NCI-H2227 (cell line): Measurements from ENCODE around the gene NUBPL.
"Not testable (repeated sequence)": the region's sequence is repeated elsewhere in the genome, so short reads cannot be mapped to it uniquely, and the experiment has no call there.

Experiments used
- DNase-seq: peaks from one replicate; lab custom pipeline; 2025; ENCODE audit not compliant: unreplicated experiment; lab: John Stamatoyannopoulos, UW

Gene NUBPL

DNA sequence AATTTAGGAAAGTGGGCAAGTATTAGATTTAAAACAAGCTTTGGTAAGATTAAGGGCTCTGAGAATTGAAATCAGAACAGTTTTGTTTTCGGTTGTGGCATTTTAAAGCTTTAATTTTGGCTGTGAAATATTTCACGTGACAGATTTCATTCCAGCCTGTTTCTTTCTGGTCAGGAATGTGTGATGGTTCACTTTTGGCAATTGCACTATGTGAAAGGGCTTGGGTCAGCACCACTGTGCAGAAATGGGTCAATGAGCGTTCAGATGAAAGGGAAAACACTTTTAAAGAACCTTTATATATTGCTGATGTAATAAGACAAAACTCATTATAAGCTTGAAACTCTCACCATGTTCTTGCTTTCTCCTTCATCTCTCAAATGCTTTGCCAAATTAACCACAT, 17.1 kb downstream of the NUBPL start:
- no peak for DNase-seq

DNA sequence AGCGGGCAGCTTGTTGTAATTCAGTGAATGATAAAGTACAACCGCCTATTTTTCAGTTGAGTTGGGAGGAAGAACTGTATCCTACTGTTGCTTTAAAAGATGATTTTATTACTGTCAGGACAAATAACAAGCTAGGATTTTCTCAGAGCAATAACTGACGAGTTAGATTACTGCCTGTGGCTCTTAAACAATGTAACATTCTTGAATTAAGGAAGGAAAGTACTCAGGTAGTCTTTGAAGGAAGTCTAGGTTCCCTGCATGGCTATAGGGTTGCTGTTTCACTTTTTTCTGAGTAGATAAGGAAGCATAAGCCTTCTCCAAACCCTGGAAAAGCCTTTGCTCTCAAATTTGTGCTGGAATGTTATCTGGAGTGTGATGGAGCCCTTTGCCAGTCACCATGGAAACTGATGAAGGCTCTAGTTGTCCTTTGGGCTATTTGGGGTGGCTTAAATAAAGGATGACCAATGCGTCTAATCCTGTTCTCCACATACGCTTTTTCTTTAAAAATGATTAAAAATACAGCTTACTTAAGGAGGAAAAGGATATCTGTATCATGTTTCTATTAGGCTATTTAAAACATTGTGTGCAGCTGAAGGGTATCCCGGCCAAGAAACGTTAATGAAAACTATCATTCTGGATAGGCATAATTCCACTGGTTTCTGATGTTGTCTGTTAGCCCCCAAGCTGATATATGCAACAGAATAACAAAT, 17.7 kb downstream of the NUBPL start:
- DNase-seq, result no peak

DNA sequence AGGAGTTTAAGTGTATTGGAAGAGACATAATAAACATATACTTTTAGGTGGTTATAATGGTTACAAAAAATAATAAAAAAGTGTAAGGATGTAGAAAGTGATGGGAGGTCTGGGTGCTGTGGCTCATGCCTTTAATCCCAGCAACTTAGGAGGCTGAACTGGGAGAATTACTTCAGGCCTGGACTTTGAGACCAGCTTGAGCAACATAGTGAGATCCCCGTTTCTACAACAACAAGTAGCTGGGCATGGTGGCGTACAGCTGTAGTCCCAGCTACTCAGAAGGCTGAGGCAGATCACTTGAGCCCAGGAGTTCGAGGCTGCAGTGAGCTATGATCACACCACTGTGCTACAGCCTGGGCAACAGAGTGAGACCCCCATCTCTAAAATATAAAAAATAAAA, 19.0 kb downstream of the NUBPL start:
- no peak for DNase-seq

DNA sequence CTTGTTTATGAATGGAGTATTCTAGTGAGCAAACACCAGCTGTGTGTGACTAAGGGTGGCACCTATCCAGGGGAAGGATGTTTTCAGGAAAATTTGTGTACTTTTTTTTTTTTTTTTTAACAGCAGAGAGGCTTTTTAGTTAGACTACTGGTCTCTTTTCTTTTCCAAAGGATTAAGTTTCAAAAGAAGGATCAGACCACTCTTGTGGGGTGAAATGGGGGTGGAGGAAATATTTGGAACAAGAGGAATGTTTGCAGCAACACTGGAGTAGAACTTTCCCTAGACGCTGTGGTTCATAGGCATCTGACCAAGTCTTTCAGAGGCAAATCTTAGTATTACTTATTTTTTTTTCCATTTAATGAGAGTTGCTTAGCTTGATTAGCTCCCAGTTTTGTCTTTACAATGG, 21.1 kb downstream of the NUBPL start:
- no peak for DNase-seq

DNA sequence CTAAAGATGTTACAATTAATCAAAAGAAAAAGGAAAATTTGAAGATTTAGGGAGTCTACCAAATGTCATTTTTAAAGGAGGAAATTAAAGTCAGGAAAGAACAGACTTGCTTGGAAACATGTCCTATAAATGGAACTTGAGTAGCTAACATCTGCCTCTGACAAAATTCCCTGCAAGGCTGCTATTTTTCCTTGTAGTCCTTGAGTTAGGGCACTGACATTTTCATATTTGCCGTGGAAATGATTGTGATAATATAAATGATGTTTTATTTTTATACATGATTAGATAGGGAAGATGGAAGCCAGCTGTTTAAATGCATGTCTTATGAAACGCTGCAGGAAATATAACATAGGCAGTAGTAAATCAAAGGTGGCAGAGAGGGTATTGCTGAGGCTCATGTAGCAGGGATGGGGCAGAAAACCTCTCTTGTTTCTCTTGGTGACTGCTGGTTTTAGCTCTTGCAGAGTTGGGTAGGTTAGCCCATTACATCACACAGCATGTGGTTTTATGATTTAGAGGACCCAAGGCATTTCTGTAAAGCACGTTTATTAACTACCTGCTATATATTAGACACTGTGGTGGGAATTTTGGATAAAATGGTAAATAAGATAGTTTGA, 21.7 kb downstream of the NUBPL start:
- DNase-seq, result no peak

DNA sequence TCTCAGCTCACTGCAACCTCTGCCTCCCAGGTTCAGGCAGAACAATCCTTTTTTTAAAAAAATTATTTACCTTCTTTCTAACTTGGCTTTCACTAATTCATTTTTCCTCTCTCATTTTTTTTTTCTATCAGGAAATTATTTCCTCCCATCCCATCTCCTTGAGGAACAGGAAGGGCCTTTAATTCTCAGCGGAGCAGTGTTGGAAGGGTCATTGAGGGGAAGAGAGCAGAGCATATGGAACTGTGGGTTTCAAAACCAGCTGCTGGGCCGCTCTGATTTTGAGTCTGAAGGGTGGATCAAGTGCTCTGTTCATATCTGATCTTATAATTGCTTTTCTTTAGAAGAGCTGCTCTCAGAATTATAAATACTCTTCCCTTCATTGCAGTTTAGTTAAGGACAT, 29.0 kb downstream of the NUBPL start:
- DNase-seq, result no peak

DNA sequence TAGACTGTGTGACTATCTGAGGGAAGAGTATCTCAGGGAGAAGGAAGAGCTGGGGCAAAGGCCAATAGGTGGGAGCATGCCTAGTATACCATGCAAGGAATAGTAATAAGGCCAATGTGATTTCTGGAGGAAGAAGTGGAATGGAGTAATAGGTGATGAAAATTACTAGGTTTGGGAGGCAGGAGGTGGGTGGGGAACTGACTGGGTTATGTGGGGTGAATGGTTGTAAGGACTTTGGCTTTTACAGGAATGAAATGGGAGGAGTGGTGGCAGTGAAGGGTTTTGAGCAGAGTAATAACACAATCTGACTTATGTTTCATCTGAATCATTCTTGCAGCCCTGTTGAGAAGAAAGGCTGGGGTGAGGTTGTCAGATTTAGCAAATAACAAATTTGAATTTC, 30.9 kb downstream of the NUBPL start:
- DNase-seq, result no peak

GRCh38 chr14:31592631-31593030, 31.4 kb downstream of the NUBPL start:
- no peak for DNase-seq

DNA sequence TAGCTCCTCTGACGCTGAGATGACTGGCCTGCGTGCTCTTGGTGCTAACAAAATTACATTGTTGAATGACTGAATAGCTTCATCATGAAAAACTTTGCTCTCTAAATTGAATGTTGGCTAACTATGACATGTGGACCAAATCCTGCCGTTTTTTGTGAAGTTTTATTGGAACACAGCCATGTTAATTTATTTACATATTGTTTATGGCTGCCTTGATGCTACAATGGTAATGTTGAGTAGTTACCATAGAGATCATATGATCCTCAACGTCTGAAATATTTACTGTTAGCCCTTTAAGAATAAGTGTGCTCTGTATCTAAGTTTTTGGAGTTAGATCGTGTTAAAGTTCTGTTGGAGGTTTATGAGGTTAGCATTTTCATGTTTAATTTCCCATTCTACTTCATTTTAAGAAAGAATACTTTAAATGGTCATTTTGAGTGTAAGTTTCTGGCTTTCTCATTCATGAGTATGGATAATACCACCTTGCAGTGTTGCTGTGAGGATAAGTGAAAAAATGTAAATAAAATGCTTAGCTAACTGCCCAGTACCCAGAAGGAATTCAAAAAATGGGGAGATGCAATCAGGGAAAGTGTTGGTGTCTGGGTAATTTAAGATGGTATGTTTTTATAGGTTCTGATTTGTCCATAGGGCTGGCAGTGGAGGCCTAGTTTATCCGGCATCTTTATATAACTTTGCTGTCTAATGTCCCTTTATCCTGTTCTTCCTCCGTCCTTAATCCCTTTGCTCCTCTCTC, 35.3 kb downstream of the NUBPL start:
- DNase-seq, result no peak

- DNase-seq, result no peak
Measured at GRCh38 chr14:31605702-31606101, 44.5 kb downstream of the NUBPL start.

- no peak for DNase-seq
Measured at GRCh38 chr14:31611778-31612433, 50.7 kb downstream of the NUBPL start.

DNA sequence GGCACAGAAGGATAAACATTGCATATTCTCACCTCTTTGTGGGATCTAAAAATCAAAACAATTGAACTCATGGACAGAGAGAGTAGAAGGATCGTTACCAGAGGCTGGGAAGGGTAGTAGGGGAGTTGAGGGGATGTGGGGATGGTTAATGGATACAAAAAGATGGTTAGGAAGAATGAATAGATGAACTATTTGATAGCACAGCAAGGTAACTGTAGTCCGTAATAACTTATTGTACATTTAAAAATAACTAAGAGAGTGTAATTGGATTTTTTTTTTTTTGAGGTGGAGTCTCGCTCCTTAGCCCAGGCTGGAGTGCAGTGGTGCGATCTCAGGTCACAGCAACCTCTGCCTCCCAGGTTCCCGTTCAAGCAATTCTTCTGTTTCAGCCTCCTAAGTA, 52.0 kb downstream of the NUBPL start:
- no peak for DNase-seq

GRCh38 chr14:31618884-31619283, 57.7 kb downstream of the NUBPL start:
- DNase-seq, result not testable (repeated sequence)

- no peak for DNase-seq
Measured at GRCh38 chr14:31619440-31619839, 58.2 kb downstream of the NUBPL start.

DNA sequence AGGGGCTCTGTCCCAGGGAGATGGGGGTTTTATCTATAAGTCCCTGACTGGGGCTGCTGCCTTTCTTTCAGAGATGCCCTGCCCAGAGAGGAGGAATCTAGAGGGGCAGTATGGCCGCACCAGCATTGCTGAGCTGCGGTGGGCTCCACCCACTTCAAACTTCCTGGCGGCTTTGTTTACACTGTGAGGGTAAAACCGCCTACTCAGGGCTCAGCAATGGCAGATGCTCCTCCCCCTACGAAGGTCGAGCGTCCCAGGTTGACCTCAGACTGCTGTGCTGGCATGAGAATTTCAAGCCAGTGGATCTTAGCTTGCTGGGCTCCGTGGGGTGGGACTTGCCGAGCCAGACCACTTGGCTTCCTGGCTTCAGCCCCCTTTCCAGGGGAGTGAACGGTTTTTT, 59.7 kb downstream of the NUBPL start:
- not testable (repeated sequence) for DNase-seq

DNA sequence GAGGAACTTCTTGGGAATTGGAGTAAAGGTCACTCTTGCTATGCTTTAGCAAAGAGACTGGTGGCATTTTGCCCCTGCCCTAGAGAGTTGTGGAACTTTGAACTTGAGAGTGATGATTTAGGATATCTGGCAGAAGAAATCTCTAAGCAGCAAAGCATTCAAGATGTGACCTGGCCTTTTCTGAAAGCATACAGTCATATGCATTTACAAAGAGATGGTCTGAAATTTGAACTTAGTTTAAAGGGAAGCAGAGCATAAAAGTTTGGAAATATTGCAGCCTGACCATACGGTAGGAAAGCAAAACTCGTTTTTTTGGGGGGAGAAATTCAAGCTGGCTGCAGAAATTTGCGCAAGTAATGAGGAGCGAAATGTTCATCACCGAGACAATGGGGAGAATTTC, 60.9 kb downstream of the NUBPL start:
- no peak for DNase-seq

GRCh38 chr14:31652900-31653299, 91.7 kb downstream of the NUBPL start:
- not testable (repeated sequence) for DNase-seq

DNA sequence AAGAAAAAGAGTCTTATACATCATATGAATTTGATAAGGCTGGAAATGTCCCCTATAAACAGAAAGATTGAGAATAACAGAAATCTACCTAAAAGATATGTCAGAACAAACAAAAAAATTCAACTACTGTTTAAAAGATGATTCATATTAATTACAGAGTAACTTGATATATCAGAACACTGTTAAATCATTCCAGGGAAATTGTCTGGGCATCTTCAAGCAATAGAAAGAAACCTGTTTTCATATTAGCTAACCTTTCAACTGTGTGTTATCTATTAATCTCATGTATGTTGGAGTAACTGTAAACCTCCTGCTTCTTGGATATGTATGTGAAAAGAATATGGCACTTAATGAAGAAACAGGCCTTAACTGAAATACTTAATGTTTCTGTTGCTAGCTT, 96.7 kb downstream of the NUBPL start:
- no peak for DNase-seq

DNA sequence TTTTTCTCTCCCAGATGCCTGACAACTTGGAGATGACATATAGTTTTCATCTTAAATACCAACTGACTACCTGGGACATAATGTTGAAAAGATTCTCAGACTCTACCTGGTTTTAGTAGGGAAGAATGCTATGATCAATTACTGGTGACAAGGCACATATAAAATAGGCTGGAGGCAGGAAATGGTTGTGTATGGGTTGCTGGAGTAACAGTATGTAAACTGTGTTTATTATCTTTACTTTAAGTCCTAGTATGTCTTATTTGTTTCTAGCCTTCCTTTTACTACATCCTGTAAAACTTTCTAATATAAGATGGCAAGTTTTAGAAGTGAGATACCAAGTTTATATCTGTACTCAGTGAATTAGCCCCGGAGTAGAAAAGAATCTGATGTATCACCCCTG, 98.1 kb downstream of the NUBPL start:
- no peak for DNase-seq

- no peak for DNase-seq
Measured at GRCh38 chr14:31660191-31660590, 99.0 kb downstream of the NUBPL start.

GRCh38 chr14:31660728-31661127, 99.5 kb downstream of the NUBPL start:
- DNase-seq, result no peak

GRCh38 chr14:31668348-31668747, 107.1 kb downstream of the NUBPL start:
- DNase-seq, result no peak
